Stimulated activated naive CD8-positive, alpha-beta T cell treated with anti-CD3 and anti-CD28 coated beads, Interleukin-15, amount 100 ng/mL, for 72 hours (primary cell): ENCODE results near the gene OTOF.

ENCODE experiments used
- ATAC-seq: fragments of 150-1000 bp; cut with Tn5 transposase; 2 replicates; pipeline ENCODE4 v1.10.0; 2021; ENCODE audit warnings: mild to moderate bottlenecking, moderate library complexity
- DNase-seq, 2 donors: peaks; one replicate each; pipeline ENCODE4 v3.0.0; 2021 to 2022
- H3K27ac Mint-ChIP-seq, 2 donors: one replicate each; pipeline ENCODE4 v1.8.0; 2022; ENCODE audit warnings: mild to moderate bottlenecking in 2 of 2, mixed read lengths in 2 of 2, moderate library complexity in 2 of 2
- H3K27me3 Mint-ChIP-seq: one replicate; pipeline ENCODE4 v1.8.0; 2022; ENCODE audit warnings: mixed read lengths
- H3K4me1 Mint-ChIP-seq: one replicate; pipeline ENCODE4 v1.8.0; 2022; ENCODE audit warnings: mild to moderate bottlenecking, mixed read lengths
- H3K4me3 Mint-ChIP-seq, 2 donors: one replicate each; pipeline ENCODE4 v1.8.0; 2022; ENCODE audit warnings: mild to moderate bottlenecking in 2 of 2, mixed read lengths in 2 of 2, moderate library complexity in 1 of 2
- H3K9me3 Mint-ChIP-seq, 2 donors: one replicate each; pipeline ENCODE4 v1.8.0; 2022; ENCODE audit warnings: mixed read lengths in 2 of 2

The OTOF gene

DNA sequence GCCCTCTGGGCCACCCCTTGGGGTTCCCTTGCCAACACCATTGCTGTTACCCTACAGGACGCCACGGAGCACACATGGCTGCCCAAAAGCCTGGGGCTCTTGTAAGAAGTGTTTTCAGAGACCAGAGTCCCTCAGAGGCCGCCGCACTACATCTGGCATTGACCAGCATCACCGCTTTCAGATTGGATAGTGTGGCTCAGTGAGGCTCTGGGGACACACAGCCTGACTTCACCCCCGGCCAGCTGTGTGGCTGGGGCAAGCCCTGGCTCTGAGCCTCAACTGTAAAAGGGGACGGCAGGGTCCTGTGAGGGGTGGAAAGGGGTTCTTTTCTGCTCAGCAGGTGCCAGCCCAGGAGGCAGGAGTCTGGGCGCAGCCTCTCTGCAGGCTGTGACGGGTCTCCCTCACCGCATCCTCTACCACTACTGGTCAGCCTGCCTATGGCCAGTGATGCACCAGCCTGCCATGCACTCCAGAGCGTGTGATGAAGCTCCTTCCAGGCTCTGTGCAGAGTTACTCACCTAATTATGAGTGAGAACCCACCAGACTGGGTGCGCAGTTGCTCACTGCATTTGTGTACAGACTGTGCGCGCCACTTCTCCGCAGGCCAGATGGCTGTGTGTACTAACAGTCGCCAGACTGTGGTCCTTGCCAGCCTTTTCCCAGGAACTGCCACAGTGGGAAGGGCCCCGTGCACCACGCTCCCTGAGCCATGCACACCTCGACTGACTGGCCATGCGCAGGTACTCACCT lies 10.7 kb upstream of the OTOF start:
- no peaks in the 10 kb centered on the region for H3K27me3 Mint-ChIP-seq
- DNase-seq (no peak), ATAC-seq (no peak)
- no peaks in the 10 kb centered on the region for H3K9me3 Mint-ChIP-seq
- H3K4me3 Mint-ChIP-seq = no peak overlapping the region
- H3K4me1 Mint-ChIP-seq = peaks cover 9% of the 10 kb centered on the region
- H3K27ac Mint-ChIP-seq = no peak overlapping the region

DNA sequence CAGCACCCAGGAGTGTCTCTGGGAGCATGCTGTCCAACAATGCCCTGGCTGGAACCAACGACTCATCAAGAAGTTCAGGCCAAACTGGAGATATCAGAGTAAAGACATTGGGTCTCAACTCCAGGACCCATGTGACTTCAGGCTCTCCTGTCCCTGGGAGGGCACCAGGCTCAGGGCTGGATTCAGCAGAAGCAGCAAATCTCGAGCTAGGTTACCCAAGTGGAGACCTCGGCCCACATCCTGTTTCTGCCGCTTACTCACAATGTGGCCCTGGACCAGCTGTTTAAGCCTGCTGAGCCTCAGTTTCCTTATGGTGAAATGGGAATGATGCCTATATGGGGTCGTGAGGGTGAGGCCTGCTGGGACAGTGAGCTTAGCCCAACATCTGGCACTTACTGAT lies 9.3 kb upstream of the OTOF start:
- H3K4me1 Mint-ChIP-seq = no peaks in the 10 kb centered on the region
- H3K4me3 Mint-ChIP-seq = no peak overlapping the region
- H3K27ac Mint-ChIP-seq = no peak overlapping the region
- no peaks in the 10 kb centered on the region for H3K9me3 Mint-ChIP-seq
- ATAC-seq = peak; percentile 30
- H3K27me3 Mint-ChIP-seq = no peaks in the 10 kb centered on the region
- DNase-seq = no peak

DNA sequence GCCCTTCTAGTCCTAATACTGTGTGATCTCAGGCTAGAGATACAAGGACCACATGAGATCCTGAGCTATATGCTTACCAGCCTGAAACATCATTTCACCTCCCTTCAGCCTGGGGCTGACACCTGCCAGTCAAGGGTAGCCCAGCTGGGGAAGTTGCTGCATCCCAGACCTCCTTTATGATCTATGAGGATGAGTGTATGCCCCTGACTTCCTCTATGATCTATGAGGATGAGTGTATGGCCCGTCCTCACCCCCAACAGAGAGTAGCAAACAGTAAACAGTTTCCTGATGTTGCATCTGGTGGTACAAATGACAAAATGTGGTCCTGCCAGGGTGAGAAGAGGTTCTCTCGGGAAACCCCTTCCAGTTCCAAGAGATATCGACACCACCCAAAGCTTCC lies 8.9 kb upstream of the OTOF start:
- ATAC-seq = peak; percentile 55
- H3K27ac Mint-ChIP-seq = no peak overlapping the region
- no peaks in the 10 kb centered on the region for H3K4me1 Mint-ChIP-seq
- no peaks in the 10 kb centered on the region for H3K27me3 Mint-ChIP-seq
- H3K4me3 Mint-ChIP-seq = no peak overlapping the region
- DNase-seq = no peak
- H3K9me3 Mint-ChIP-seq = no peaks in the 10 kb centered on the region

DNA sequence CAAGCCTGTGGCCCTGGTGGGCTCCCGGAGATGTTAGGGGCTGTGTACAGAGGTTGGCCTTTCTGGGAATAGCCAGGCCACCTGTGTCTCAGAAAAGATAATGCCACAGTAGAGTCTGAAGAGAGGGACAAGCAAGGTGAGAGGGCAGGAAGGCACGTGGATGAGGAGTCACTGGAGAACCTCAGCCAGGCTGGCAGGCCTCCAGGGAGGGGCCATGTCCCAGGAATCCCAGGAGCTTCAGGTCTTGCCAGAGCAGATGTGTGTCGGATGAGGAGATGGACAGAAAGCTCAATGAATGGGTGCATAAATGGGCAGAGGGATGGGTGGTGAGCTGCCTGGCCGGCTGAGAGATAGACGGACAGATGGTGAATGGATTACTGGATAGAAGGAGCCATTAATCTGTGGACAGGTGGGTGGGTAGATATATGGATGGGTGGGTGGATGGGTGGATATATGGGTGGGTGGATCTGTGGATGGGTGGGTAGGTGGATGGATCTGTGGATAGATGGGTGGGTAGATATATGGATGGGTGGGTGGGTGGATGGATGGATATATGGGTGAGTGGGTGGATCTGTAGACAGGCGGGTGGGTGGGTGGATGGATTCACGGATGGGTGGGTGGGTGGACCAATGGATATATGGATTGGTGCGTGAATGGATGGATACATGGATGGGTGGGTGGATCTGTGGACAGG lies 7.9 kb upstream of the OTOF start:
- H3K27me3 Mint-ChIP-seq = no peaks in the 10 kb centered on the region
- DNase-seq = no peak

DNA sequence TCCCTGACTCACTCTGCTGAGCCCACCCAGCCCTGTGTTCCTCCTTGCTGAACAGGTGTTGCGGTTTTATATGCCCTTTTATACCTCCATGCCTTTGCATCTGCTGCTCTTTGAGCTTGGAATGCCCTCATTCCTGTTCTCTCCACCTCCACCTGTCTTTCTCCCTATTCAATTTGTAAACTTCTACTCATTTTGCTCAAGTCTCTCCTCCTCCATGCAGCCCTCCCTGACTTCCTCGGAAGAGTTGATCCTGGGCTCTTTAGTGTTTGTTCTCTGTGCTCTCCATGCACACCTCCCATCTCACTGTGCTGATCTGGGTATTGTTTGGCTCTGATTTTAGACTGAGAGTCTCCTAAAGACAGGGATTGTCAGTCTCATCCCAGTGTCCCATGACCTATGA lies 7.2 kb upstream of the OTOF start:
- H3K27me3 Mint-ChIP-seq = no peaks in the 10 kb centered on the region
- H3K4me1 Mint-ChIP-seq = no peaks in the 10 kb centered on the region
- no peak overlapping the region for H3K4me3 Mint-ChIP-seq
- ATAC-seq (no peak), DNase-seq (no peak)
- no peak overlapping the region for H3K27ac Mint-ChIP-seq
- H3K9me3 Mint-ChIP-seq = no peaks in the 10 kb centered on the region

More for the DNA sequence above, 7.9 kb upstream of the OTOF start:
- Mint-ChIP-seq H3K4me1 (no peaks in the 10 kb centered on the region), H3K9me3 (no peaks in the 10 kb centered on the region), H3K27ac (no peak overlapping the region), H3K4me3 (no peak overlapping the region)
- ATAC-seq = no peak

DNA sequence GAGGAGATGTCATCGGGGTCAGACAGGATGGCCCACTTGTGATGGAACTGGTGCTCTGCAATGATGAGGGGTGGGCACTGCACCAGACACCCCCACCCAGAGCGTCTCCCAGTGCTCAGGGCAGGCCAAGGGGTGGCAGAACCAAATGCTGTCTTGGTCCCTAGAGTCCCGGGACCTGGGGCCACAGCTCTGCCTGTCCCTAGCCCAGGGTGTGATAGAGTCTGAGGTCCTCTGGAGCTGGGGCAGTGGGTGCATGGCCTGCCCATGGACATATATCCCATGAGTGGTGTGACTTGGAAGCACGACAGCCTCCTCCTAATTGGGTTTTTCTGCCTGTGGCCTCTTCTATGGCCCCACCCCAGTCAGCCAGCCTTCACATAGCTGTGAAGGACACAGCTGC lies 6.7 kb upstream of the OTOF start:
- no peak for ATAC-seq

DNA sequence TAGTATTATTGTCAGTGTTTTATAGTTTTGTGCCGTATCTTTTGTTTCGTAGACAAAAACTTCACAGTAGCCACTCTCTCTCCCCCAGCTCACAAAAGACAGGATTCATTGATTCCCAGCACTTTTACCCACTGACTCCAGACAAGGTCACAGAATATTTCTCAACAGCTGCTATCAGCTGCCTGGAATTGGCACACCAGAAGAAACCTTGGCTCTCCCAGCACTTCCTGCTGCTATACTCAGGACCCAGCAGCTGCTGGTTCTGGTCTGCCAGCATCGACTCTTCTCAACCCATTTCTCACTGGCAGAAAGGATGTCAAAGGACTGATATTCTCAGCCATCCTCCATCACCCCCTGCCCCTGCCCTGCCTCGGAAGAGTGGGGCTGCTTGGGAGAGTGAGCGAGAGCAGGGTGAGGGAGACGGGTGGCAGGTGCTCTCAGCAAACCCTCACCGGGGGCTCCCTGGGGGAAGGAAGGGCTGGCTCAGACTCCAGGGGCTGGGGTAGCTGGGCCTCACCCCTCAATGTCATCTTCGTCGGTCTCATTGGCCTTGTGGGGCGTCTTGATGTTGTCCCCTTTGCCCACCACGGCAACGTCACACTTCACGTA lies 6.1 kb upstream of the OTOF start:
- no peaks in the 10 kb centered on the region for H3K4me1 Mint-ChIP-seq
- ATAC-seq (no peak), DNase-seq (no peak)
- H3K27ac Mint-ChIP-seq = peak overlapping the region in 1 of 2 donors; percentile 68
- H3K9me3 Mint-ChIP-seq = no peaks in the 10 kb centered on the region
- H3K27me3 Mint-ChIP-seq = no peaks in the 10 kb centered on the region
- no peak overlapping the region for H3K4me3 Mint-ChIP-seq

More for the DNA sequence above, 6.7 kb upstream of the OTOF start:
- Mint-ChIP-seq H3K9me3 (no peaks in the 10 kb centered on the region), H3K4me1 (no peaks in the 10 kb centered on the region), H3K27me3 (no peaks in the 10 kb centered on the region), H3K4me3 (no peak overlapping the region), H3K27ac (peak overlapping the region in 1 of 2 donors; percentile 22)
- DNase-seq = no peak

DNA sequence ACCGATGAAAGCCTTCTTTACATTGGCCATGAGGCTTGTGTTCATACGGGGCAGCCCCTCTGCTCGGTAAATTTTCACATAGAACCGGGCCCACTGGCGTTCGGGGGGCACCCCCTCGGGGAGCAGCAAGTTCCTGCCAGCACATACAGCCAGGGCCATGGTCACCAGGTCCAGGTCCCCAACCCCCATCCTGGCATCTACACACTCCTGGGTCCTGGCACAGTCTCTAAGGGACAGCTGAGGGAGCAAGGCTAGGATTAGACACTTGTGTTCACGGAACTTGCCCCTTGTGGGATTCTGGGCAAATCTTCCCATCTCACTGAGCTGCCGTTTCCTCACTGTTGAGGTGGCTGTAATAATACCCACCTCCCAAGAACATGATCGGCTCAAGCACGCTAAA lies 5.6 kb upstream of the OTOF start:
- no peak for DNase-seq
- H3K9me3 Mint-ChIP-seq = no peaks in the 10 kb centered on the region
- no peak overlapping the region for H3K4me3 Mint-ChIP-seq
- no peaks in the 10 kb centered on the region for H3K4me1 Mint-ChIP-seq
- no peak for ATAC-seq
- no peak overlapping the region for H3K27ac Mint-ChIP-seq
- no peaks in the 10 kb centered on the region for H3K27me3 Mint-ChIP-seq

DNA sequence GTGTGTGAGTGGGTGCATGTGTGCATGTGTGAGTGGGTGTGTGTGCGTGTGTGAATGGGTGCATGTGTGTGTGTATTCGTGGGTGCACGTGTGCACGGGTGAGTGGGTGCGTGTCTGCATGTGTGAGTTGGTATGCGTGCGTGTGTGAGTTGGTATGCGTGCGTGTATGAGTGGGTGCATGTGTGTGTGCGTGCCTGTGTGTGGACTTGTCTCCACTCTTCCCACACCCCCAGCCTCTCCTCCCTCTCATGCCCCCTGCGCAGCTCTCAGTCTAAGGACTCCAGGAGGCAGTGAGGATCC lies 5.1 kb upstream of the OTOF start:
- Mint-ChIP-seq H3K4me1 (peaks cover 1% of the 10 kb centered on the region), H3K4me3 (no peak overlapping the region), H3K9me3 (no peaks in the 10 kb centered on the region), H3K27ac (no peak overlapping the region), H3K27me3 (peaks cover 2% of the 10 kb centered on the region)
- DNase-seq (no peak), ATAC-seq (no peak)

DNA sequence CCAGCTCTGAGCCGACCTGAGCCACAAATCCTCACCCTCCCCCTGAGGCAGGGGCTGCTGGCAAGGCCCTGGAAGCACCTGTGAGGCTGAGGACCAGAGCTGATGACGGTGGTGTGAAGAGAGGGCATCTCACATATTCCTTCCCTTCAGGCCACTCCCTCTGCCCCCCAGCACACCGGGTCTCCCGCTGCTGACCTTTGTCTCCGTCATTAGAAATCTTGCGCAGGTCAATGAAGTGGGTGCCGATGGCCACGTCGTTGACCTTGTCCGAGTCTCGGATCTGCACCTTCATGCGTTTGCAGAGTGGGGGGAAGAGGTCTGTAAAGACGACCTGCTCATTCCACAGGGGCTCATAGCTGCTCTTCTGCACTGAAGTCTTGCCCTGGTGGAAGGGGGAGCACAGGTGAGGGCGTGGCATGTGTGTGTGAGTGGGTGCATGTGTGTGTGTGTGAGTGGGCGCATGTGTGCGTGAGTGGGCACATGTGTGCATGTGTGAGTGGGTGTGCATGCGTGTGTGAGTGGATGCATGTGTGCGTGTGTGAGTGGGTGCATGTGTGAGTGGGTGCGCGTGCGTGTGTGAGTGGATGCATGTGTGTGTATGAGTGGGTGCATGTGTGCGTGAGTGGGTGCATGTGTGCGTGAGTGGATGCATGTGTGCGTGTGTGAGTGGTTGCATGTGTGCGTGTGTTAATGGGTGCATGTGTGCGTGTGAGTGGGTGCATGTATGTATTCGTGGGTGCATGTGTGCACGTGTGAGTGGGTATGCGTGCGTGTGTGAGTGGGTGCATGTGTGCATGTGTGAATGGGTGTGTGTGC lies 4.5 kb upstream of the OTOF start:
- no peak for ATAC-seq
- Mint-ChIP-seq H3K9me3 (no peaks in the 10 kb centered on the region), H3K27me3 (peaks cover 7% of the 10 kb centered on the region), H3K4me3 (no peak overlapping the region), H3K27ac (no peak overlapping the region), H3K4me1 (peaks cover 7% of the 10 kb centered on the region)
- DNase-seq = no peak

DNA sequence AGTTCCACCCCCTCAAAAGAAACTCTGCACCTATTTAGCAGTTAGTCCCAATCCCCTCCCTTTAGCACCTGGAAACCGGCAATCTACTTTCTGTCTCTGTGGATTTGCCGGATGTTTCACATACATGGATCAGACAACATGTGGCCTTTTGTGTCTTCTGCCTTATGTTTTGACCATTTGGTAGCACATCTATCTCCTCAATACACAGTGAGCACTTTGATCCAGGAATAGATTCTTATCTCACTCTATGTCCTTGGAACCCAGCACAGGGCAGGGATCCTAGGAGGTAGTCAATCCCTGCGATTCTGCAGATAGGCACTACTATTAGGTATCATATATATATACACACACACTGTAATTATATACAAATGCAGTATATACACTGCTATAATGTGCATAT lies 3.8 kb upstream of the OTOF start:
- Mint-ChIP-seq H3K27me3 (peaks cover 7% of the 10 kb centered on the region), H3K4me1 (peaks cover 10% of the 10 kb centered on the region), H3K9me3 (no peaks in the 10 kb centered on the region), H3K27ac (no peak overlapping the region), H3K4me3 (no peak overlapping the region)
- DNase-seq (no peak), ATAC-seq (no peak)

DNA sequence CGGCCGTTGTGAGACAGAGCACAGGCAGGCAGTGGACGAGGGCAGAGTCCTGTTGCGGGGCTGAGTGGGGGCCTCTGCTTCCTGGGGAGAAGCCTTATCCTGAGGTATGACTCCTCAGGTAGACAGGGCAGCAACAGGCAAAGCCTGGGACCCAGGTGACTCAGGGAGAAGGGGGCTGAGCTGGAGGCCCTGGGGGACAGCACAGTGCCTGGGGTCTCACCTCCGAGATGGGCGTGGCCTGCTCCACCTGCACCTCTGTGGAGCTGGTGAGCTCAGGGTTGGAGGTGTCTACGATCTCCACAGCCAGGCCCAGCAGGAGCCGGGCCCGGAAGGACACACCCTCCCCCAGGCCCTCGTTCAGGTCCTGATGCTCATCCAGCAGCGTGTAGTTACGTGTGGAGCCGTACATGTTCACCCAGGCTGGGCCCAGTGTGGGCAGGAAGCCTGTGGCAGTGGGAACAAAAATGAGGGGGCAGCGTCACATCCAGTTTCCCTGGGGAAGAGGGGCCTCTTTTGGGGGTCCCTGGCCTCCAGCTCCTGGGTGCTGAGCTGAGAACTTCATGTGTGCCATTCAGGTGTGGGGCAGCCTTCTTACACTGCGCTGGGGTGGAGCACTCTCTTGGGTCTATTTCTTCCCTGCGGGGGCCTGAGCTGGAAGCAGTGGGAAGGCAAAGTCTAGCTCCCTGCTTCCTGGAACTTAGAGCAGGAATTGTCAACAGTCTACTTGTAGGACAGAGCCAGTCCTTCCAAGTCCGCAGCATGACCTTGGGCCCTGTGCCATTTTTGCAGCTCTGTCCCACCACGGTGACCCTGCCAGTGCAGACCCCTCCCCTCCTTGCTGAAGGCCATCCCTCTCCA lies 2.9 kb upstream of the OTOF start:
- Mint-ChIP-seq H3K27me3 (peaks cover 7% of the 10 kb centered on the region), H3K27ac (no peak overlapping the region), H3K4me1 (peaks cover 10% of the 10 kb centered on the region), H3K9me3 (no peaks in the 10 kb centered on the region), H3K4me3 (no peak overlapping the region)
- DNase-seq (no peak), ATAC-seq (no peak)

DNA sequence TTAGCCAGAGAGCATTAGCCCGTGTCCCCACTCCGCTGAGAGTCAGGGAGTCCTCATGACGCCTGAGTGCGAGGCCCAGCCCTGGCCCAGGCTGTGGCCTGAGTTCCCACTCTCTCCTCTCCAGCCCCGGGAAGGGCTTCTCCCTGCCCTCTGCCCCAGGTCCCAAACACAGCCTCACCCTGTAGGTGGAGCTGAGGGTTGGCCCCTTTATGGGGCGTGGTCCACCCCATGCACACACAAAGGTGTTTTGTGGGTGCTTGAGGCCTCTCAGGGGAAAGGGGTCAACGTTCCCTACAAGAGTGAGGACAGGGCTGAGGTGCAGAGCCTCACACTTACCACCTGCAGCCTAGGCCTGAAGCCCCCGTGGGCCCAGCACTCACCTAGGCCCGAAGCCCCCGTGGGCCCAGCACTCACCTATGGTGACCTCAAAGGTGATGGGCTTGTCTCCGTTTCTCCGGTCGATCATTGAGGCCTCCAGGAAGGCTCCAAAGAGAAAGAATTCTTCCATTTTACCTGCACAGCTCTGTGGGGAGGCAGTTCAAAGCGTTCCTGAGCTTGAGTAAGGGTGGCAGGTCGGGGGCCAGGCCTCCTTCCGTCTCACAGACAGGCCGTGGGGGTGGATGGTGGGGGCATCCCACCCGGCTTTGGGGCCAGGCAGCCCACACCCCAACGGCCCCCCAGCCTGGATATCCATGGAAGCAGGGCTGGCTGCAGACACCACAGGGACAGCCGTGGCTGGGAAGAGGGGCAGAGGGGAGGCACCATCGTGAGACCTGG lies 2.1 kb upstream of the OTOF start:
- DNase-seq (no peak), ATAC-seq (no peak)
- H3K4me3 Mint-ChIP-seq = no peak overlapping the region
- no peaks in the 10 kb centered on the region for H3K9me3 Mint-ChIP-seq
- peaks cover 7% of the 10 kb centered on the region for H3K27me3 Mint-ChIP-seq
- peaks cover 10% of the 10 kb centered on the region for H3K4me1 Mint-ChIP-seq
- no peak overlapping the region for H3K27ac Mint-ChIP-seq

DNA sequence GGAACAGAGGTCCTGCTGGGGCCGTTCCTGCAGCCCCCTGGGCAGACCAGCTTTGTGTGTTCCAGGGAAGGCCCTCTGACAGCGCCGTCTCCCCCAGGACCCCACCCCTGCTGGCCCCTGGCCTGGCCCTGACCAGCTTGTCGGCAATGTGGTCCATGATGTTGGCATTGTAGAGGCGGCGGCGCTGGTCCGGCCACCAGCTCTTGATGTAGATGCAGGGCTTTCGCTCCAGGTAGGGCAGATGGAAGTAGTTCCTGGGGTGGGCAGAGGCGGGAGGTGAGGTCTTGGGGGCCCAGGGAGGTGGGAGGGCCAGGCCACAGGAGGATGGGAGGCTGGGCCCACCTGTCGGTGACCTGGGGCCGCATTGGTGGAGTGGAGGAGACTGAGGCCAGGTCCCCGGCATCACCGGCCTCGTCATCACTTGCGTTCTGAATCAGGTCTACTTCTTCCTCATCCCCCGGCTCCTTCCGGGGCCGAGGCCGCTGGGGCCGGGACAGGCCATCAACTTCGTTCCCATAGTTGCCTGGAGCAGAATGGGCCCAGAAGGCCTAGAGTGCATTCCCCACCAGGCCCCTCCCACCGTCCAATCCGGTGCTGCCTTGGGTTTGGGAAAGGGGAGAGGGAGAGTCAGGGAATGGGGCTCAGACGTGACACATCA lies 1.3 kb upstream of the OTOF start:
- DNase-seq (no peak), ATAC-seq (no peak)
- H3K27me3 Mint-ChIP-seq = peaks cover 7% of the 10 kb centered on the region
- H3K4me3 Mint-ChIP-seq = no peak overlapping the region
- peaks cover 10% of the 10 kb centered on the region for H3K4me1 Mint-ChIP-seq
- no peak overlapping the region for H3K27ac Mint-ChIP-seq
- H3K9me3 Mint-ChIP-seq = no peaks in the 10 kb centered on the region
